Measurements from ENCODE around the gene NEXN. TPM values are rescaled to one million over a fixed set of nuclear protein-coding genes. Genes with fewer than 3 reads are reported as not detected.

The NEXN gene
- polyA plus RNA-seq, 3 donors = 0.31 to 3.5 (median 3.0) TPM

DNA sequence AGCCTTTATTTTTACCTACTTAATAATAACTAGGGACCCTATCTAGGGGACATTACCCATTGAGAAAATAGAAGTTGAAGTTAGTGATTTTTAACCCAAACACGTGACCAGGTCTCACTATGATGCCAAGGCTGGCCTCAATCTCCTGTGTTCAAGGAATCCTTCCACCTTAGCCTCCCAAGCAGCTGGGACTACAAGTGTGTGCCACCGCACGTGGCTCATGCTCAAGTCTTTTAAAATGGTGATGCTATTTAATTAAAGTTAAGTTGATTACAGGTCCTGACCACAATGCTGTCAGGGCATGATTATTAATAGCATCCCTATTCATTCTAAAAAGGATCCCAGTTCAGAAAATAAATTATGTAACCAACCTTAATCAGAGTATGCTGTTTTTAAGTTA, 65.5 kb downstream of the NEXN start:
- Mint-ChIP-seq H3K27me3 (ENCODE audit: low read depth in 3 of 3) (no peaks in the 10 kb centered on the region), H3K4me3 (no peak overlapping the region)
- H3K79me2 ChIP-seq (ENCODE audit: insufficient read depth, low read length) = peaks cover 56% of the 10 kb centered on the region

DNA sequence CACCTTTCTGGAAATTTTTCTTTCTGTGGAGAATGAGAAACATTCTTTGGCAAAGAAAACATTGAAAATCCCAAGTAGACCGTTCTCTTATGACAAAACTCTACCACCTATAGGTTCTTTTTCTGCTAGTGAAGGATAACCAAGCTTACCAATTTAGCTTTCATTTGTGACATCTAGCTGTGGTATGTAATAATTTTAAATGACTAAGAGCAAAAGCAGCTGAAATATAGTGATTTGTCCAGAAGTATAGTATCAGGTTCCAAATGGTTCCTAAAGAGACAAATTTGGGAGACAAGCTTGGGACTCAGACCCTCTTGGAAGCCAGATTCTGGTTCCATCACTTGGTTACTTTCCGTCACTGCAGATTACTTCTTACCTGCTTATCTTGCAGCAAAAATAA, 66.1 kb downstream of the NEXN start:
- 100% methylated on average over 1 of the region's 2 CpGs for WGBS (ENCODE audit: insufficient coverage)
- Histone ChIP-seq H3K27ac (ENCODE audit: low read depth in 1 of 2, low read length in 2 of 2) (no peak overlapping the region), H2AFZ (ENCODE audit: insufficient read depth, low read depth, low read length, poor library complexity, severe bottlenecking) (no peak overlapping the region), H3K9me3 (replicated peaks in 1 of 2; ENCODE audit: control insufficient read depth in 1 of 2, insufficient read depth in 1 of 2, low read length in 2 of 2) (no peaks in the 10 kb centered on the region), H3K36me3 (replicated peaks in 1 of 2; ENCODE audit: control insufficient read depth in 1 of 2, insufficient read depth in 2 of 2, low read length in 2 of 2) (peaks cover 92 to 99% of the 10 kb centered on the region in 2 donors), H3K4me2 (replicated peaks; ENCODE audit: extremely low read depth, low read length, poor library complexity, severe bottlenecking) (no peak overlapping the region), H3K4me3 (replicated peaks in 1 of 3; ENCODE audit: low read depth in 2 of 3, low read length in 3 of 3) (no peak overlapping the region), H3K27me3 (ENCODE audit: control insufficient read depth in 2 of 2, insufficient read depth in 2 of 2, low read length in 2 of 2) (no peaks in the 10 kb centered on the region), H3K4me1 (ENCODE audit: control insufficient read depth in 1 of 2, insufficient read depth in 2 of 2, low read length in 2 of 2) (peaks cover 7 to 9% of the 10 kb centered on the region in 2 donors), H3K9ac (ENCODE audit: insufficient read depth, low read length, poor library complexity, severe bottlenecking) (no peak overlapping the region), H4K20me1 (ENCODE audit: insufficient read depth, low read length) (peaks cover 87% of the 10 kb centered on the region), H3K79me2 (ENCODE audit: insufficient read depth, low read length) (peaks cover 55% of the 10 kb centered on the region)
- no peaks in the 10 kb centered on the region for H3K27me3 Mint-ChIP-seq (ENCODE audit: low read depth in 3 of 3)
- intact Hi-C loops (cut with micrococcal nuclease) = no loop called here
- TF ChIP-seq, protein P1, sequence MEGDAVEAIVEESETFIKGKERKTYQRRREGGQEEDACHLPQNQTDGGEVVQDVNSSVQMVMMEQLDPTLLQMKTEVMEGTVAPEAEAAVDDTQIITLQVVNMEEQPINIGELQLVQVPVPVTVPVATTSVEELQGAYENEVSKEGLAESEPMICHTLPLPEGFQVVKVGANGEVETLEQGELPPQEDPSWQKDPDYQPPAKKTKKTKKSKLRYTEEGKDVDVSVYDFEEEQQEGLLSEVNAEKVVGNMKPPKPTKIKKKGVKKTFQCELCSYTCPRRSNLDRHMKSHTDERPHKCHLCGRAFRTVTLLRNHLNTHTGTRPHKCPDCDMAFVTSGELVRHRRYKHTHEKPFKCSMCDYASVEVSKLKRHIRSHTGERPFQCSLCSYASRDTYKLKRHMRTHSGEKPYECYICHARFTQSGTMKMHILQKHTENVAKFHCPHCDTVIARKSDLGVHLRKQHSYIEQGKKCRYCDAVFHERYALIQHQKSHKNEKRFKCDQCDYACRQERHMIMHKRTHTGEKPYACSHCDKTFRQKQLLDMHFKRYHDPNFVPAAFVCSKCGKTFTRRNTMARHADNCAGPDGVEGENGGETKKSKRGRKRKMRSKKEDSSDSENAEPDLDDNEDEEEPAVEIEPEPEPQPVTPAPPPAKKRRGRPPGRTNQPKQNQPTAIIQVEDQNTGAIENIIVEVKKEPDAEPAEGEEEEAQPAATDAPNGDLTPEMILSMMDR (IDR thresholded peaks at IDR 0.05) = no peak
- DNase-seq = no peak
- no peak overlapping the region for H3K27ac Mint-ChIP-seq
- peaks cover 57 to 82% of the 10 kb centered on the region in 2 donors for H3K36me3 Mint-ChIP-seq
- H3K9me3 Mint-ChIP-seq = no peaks in the 10 kb centered on the region
- peaks cover 14% of the 10 kb centered on the region for H3K4me1 Mint-ChIP-seq
- H3K4me3 Mint-ChIP-seq = no peak overlapping the region

More for the DNA sequence above, 65.5 kb downstream of the NEXN start:
- peaks cover 92 to 99% of the 10 kb centered on the region in 2 donors for H3K36me3 ChIP-seq (replicated peaks in 1 of 2; ENCODE audit: control insufficient read depth in 1 of 2, insufficient read depth in 2 of 2, low read length in 2 of 2)
- DNase-seq = no peak
- peaks cover 87% of the 10 kb centered on the region for H4K20me1 ChIP-seq (ENCODE audit: insufficient read depth, low read length)
- peaks cover 7 to 9% of the 10 kb centered on the region in 2 donors for H3K4me1 ChIP-seq (ENCODE audit: control insufficient read depth in 1 of 2, insufficient read depth in 2 of 2, low read length in 2 of 2)
- no peaks in the 10 kb centered on the region for H3K9me3 ChIP-seq (replicated peaks in 1 of 2; ENCODE audit: control insufficient read depth in 1 of 2, insufficient read depth in 1 of 2, low read length in 2 of 2)
- H3K9ac ChIP-seq (ENCODE audit: insufficient read depth, low read length, poor library complexity, severe bottlenecking) = no peak overlapping the region
- H2AFZ ChIP-seq (ENCODE audit: insufficient read depth, low read depth, low read length, poor library complexity, severe bottlenecking) = no peak overlapping the region
- H3K27me3 ChIP-seq (ENCODE audit: control insufficient read depth in 2 of 2, insufficient read depth in 2 of 2, low read length in 2 of 2) = no peaks in the 10 kb centered on the region
- H3K27ac ChIP-seq (ENCODE audit: low read depth in 1 of 2, low read length in 2 of 2) = no peak overlapping the region
- WGBS (ENCODE audit: insufficient coverage) = no CpG with 5 or more reads among the region's 3 CpGs
- H3K4me2 ChIP-seq (replicated peaks; ENCODE audit: extremely low read depth, low read length, poor library complexity, severe bottlenecking) = no peak overlapping the region
- TF ChIP-seq, protein P1 (IDR thresholded peaks at IDR 0.05) = no peak
- no peak overlapping the region for H3K4me3 ChIP-seq (replicated peaks in 1 of 3; ENCODE audit: low read depth in 2 of 3, low read length in 3 of 3)
- intact Hi-C loops (cut with micrococcal nuclease) = no loop called here
- Mint-ChIP-seq H3K4me1 (peaks cover 14% of the 10 kb centered on the region), H3K36me3 (peaks cover 57 to 82% of the 10 kb centered on the region in 2 donors), H3K27ac (no peak overlapping the region), H3K9me3 (no peaks in the 10 kb centered on the region)

All from CD14-positive monocyte (primary cell).